Colonic mucosa (tissue), 4 donors: Measurements from ENCODE around the gene PTK6. TPM values are rescaled to one million over a fixed set of nuclear protein-coding genes. Genes with fewer than 3 reads are reported as not detected.

ENCODE experiments used
- DNase-seq: peaks from one replicate; pipeline ENCODE4 v3.0.0-alpha.2; 2020
- H3K27ac ChIP-seq: fragments of 200-600 bp; one replicate; pipeline ENCODE4 v1.8.0; 2021
- H3K27me3 ChIP-seq: fragments of 200-600 bp; one replicate; pipeline ENCODE4 v1.8.0; 2021
- H3K36me3 ChIP-seq: fragments of 200-600 bp; one replicate; pipeline ENCODE4 v1.8.0; 2021
- H3K4me1 ChIP-seq: fragments of 200-600 bp; one replicate; pipeline ENCODE4 v1.8.0; 2021; ENCODE audit warnings: mild to moderate bottlenecking
- H3K4me3 ChIP-seq: fragments of 200-600 bp; one replicate; pipeline ENCODE4 v1.8.0; 2021
- H3K9ac ChIP-seq, 2 donors: one replicate each; pipeline ENCODE4 v1.7.0; 2013; ENCODE audit warnings: control low read depth in 2 of 2, low read depth in 2 of 2, low read length in 2 of 2
- H3K9me3 ChIP-seq: fragments of 200-600 bp; one replicate; pipeline ENCODE4 v1.8.0; 2021
- intact Hi-C: fragments of 100-400 bp; cut with DNase I; formaldehyde crosslinking; loops from one replicate; pipeline ENCODE4 v1.14.1; 2022
- total RNA-seq, 2 donors: library from RNA; stranded (reverse); fragmentation: NEBNext Ultra II Directional in 1 of 2; extraction: Animal tissue kit (Norgen Biotek cat#: 25700) in 1 of 2; gene quantifications; one replicate each; pipeline ENCODE4 v1.2.1, GENCODE V29; 2021
- TF ChIP-seq, protein P1 (sequence below): fragments of 200-600 bp; IDR thresholded peaks from one replicate; pipeline ENCODE4 v1.8.0; 2022; ENCODE audit warnings: antibody characterized with exemption, mild to moderate bottlenecking
- donor health status: healthy.
- donor health status: DM: no; HTN: no; CAD: no.
- donor health status: DM: no; HTN: no; CAD: no.

Gene PTK6
- total RNA-seq, 2 donors from 2014 or later = 69.0 to 91.1 TPM

- TF ChIP-seq, protein P1, sequence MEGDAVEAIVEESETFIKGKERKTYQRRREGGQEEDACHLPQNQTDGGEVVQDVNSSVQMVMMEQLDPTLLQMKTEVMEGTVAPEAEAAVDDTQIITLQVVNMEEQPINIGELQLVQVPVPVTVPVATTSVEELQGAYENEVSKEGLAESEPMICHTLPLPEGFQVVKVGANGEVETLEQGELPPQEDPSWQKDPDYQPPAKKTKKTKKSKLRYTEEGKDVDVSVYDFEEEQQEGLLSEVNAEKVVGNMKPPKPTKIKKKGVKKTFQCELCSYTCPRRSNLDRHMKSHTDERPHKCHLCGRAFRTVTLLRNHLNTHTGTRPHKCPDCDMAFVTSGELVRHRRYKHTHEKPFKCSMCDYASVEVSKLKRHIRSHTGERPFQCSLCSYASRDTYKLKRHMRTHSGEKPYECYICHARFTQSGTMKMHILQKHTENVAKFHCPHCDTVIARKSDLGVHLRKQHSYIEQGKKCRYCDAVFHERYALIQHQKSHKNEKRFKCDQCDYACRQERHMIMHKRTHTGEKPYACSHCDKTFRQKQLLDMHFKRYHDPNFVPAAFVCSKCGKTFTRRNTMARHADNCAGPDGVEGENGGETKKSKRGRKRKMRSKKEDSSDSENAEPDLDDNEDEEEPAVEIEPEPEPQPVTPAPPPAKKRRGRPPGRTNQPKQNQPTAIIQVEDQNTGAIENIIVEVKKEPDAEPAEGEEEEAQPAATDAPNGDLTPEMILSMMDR = no peak
- Histone ChIP-seq H3K4me1 (no peaks in the 10 kb centered on the region), H3K27me3 (peaks cover 15% of the 10 kb centered on the region), H3K36me3 (no peaks in the 10 kb centered on the region), H3K4me3 (no peak overlapping the region), H3K9me3 (no peaks in the 10 kb centered on the region), H3K9ac (no peak overlapping the region), H3K27ac (no peak overlapping the region)
- intact Hi-C loops = no loop called here
- DNase-seq = no peak
Observed at GRCh38 chr20:63478346-63479302, 58.6 kb downstream of the PTK6 start.

Other genes with a start within 250 kb of the PTK6 start
- not detected for gene COL20A1, start 244.2 kb downstream of the PTK6 start, total RNA-seq
- under 1 TPM in 1 of 2 donors, not detected in 1; 0.05 TPM for gene CHRNA4, start 176.0 kb downstream of the PTK6 start, total RNA-seq
- gene KCNQ2, start 64.7 kb downstream of the PTK6 start, total RNA-seq = under 1 TPM; 0.19 to 0.27 TPM
- 1 to 10 TPM; 1.5 to 3.2 TPM for gene EEF1A2, start 38.3 kb downstream of the PTK6 start, total RNA-seq
- gene PPDPF, start 16.6 kb downstream of the PTK6 start, total RNA-seq = 100 to 1,000 TPM; 561 to 634 TPM
- under 1 TPM; 0.32 to 0.49 TPM for gene SRMS, start 10.4 kb upstream of the PTK6 start, total RNA-seq
- under 1 TPM; 0.35 to 0.69 TPM for gene FNDC11, start 16.8 kb upstream of the PTK6 start, total RNA-seq
- 10 to 100 TPM; 36.3 to 38.0 TPM for gene HELZ2, start 36.9 kb upstream of the PTK6 start, total RNA-seq
- 10 to 100 TPM; 11.5 to 14.8 TPM for gene GMEB2, start 89.7 kb upstream of the PTK6 start, total RNA-seq
- 1 to 10 TPM; 2.5 to 5.3 TPM for gene STMN3, start 116.0 kb upstream of the PTK6 start, total RNA-seq
- gene RTEL1, start 120.9 kb upstream of the PTK6 start, total RNA-seq = 10 to 100 TPM; 25.7 to 34.9 TPM
- 1 to 10 TPM in 1 of 2 donors, not detected in 1; 7.5 TPM for gene TNFRSF6B, start 159.3 kb upstream of the PTK6 start, total RNA-seq
- gene ARFRP1, start 170.6 kb upstream of the PTK6 start, total RNA-seq = 10 to 100 TPM; 35.3 to 76.9 TPM
- gene ZGPAT, start 170.7 kb upstream of the PTK6 start, total RNA-seq = 10 to 100 TPM; 27.2 to 41.4 TPM
- gene LIME1, start 199.3 kb upstream of the PTK6 start, total RNA-seq = 10 to 100 TPM; 10.8 to 20.0 TPM
- 10 to 100 TPM; 44.3 to 75.3 TPM for gene SLC2A4RG, start 202.4 kb upstream of the PTK6 start, total RNA-seq